DOHH2 (cell line): ENCODE data around the gene CACNA1B.

Experiments
- CTCF ChIP-seq: fragments of 200-600 bp; sonication (generic); IDR thresholded peaks from one replicate; pipeline ENCODE4 v1.5.1; 2014; ENCODE audit warnings: antibody characterized with exemption, mild to moderate bottlenecking, low read depth, low read length; ENCODE audit not compliant: poor library complexity, severe bottlenecking
- EZH2phosphoT487 ChIP-seq: fragments of 200-600 bp; sonication (generic); IDR thresholded peaks from 2 replicates; pipeline ENCODE4 v1.6.1; 2017; ENCODE audit warnings: borderline replicate concordance, mild to moderate bottlenecking, antibody characterized with exemption, low read length, moderate library complexity, mixed read lengths

- TF ChIP-seq CTCF (no peak), EZH2phosphoT487 (no peak)
These were observed 239.6 kb downstream of the CACNA1B start for GRCh38 chr9:138117101-138117750.
